Gastrocnemius medialis (tissue), 4 donors: ENCODE results near the gene PTBP2. TPM values are rescaled to one million over a fixed set of nuclear protein-coding genes. Genes with fewer than 3 reads are reported as not detected.

Source experiments
- ATAC-seq, 2 donors: fragments of 150-250 bp; one replicate each; pipeline ENCODE4 v1.9.1; 2016
- DNase-seq, 2 donors: peaks; one replicate each; pipeline ENCODE4 v3.0.0-alpha.2; 2019
- H3K27ac ChIP-seq, 4 donors: fragments of 200-600 bp; sonication (generic); 1 replicate in 1 of 4; 2 replicates in 3 of 4; pipeline ENCODE4 v1.5.1; 2016 to 2018; ENCODE audit warnings: mild to moderate bottlenecking in 2 of 4, moderate library complexity in 1 of 4
- H3K27me3 ChIP-seq, 3 donors: fragments of 200-600 bp; sonication (generic) in 2 of 3; 1 replicate in 1 of 3; 2 replicates in 2 of 3; pipeline versions ENCODE4 v1.5.1 to v1.6.0; 2016 to 2019; ENCODE audit warnings: mild to moderate bottlenecking in 1 of 3, moderate library complexity in 1 of 3
- H3K36me3 ChIP-seq, 2 donors: fragments of 200-600 bp; sonication (generic) in 1 of 2; one replicate each; pipeline ENCODE4 v1.5.1; 2017 to 2018
- H3K4me1 ChIP-seq, 2 donors: fragments of 200-600 bp; sonication (generic) in 1 of 2; one replicate each; pipeline ENCODE4 v1.5.1; 2016 to 2017; ENCODE audit warnings: mild to moderate bottlenecking in 2 of 2
- H3K4me3 ChIP-seq, 4 donors: fragments of 200-600 bp; sonication (generic) in 3 of 4; 1 replicate in 1 of 4; 2 replicates in 3 of 4; pipeline ENCODE4 v1.5.1; 2016 to 2019; ENCODE audit warnings: mild to moderate bottlenecking in 2 of 4
- H3K9me3 ChIP-seq, 3 donors: fragments of 200-600 bp; sonication (generic) in 2 of 3; 1 replicate in 1 of 3; 2 replicates in 2 of 3; pipeline ENCODE4 v1.5.1; 2016 to 2019
- CTCF ChIP-seq, 5 experiments: fragments of 450-650 bp in 3 of 5; fragments of 200-600 bp in 2 of 5; sonication (generic) in 2 of 5; IDR thresholded peaks in 4 of 5; conservative IDR thresholded peaks in 1 of 5; 1 replicate in 4 of 5; 2 replicates in 1 of 5; pipeline ENCODE4 v1.5.1; 2016 to 2019; ENCODE audit warnings: antibody characterized with exemption in 5 of 5, mild to moderate bottlenecking in 3 of 5, moderate library complexity in 3 of 5
- POLR2A ChIP-seq, 2 donors: fragments of 450-650 bp; IDR thresholded peaks; one replicate each; pipeline ENCODE4 v1.6.1; 2017; ENCODE audit warnings: antibody characterized with exemption in 2 of 2, mild to moderate bottlenecking in 2 of 2, moderate library complexity in 2 of 2
- in situ Hi-C, 4 donors: fragments of 200-750 bp; cut with MboI; loops; one replicate each; pipeline versions ENCODE4 v1.15.0 to v1.8.0; 2017; ENCODE audit warnings: low sequenced_read_pairs in 4 of 4
- intact Hi-C: fragments of 100-400 bp; cut with DNase I; formaldehyde crosslinking; loops from one replicate; pipeline ENCODE4 v1.15.1; 2023; ENCODE audit warnings: low total_unique reads
- total RNA-seq, 4 donors: library from RNA; depleted of rRNA; stranded (reverse); fragments of >200 nt; gene quantifications; one replicate each; pipeline versions ENCODE4 v1.1.0 to v1.2.3, GENCODE V29; 2016

PTBP2 gene
- total RNA-seq, 4 donors from 2014 or later, result 21.4 to 33.0 (median 26.5) TPM

GRCh38 chr1:96723936-96724335, 2.4 kb downstream of the PTBP2 start:
- intact Hi-C loops, result loop anchor here (5.0 kb wide), 1 partner anchor 127 kb away; no protein-coding TSS in a partner anchor
- peak overlapping the region in 2 of 4 donors; percentile 98 to 99 for H3K4me3 ChIP-seq
- peak overlapping the region in 1 of 4 donors; percentile 98 for H3K27ac ChIP-seq

GRCh38 chr1:96727860-96728259, 6.3 kb downstream of the PTBP2 start:
- Histone ChIP-seq H3K27ac (no peak overlapping the region), H3K4me1 (peaks cover 17 to 38% of the 10 kb centered on the region in 2 donors), H3K4me3 (no peak overlapping the region), H3K9me3 (no peaks in the 10 kb centered on the region), H3K36me3 (no peaks in the 10 kb centered on the region), H3K27me3 (no peaks in the 10 kb centered on the region)
- ATAC-seq, result no peak
- intact Hi-C loops, result no loop called here
- DNase-seq, result no peak
- TF ChIP-seq CTCF (IDR thresholded peaks at IDR 0.05 in 4 of 5, conservative IDR thresholded peaks at IDR 0.05 in 1 of 5), result no peak
- TF ChIP-seq POLR2A (IDR thresholded peaks at IDR 0.05), result no peak
- in situ Hi-C loops, result no loop called here

More at GRCh38 chr1:96723936-96724335, 2.4 kb downstream of the PTBP2 start:
- DNase-seq (no peak), ATAC-seq (no peak)
- TF ChIP-seq POLR2A (IDR thresholded peaks at IDR 0.05) (no peak), CTCF (IDR thresholded peaks at IDR 0.05 in 4 of 5, conservative IDR thresholded peaks at IDR 0.05 in 1 of 5) (no peak)
- Histone ChIP-seq H3K9me3 (no peaks in the 10 kb centered on the region), H3K27me3 (no peaks in the 10 kb centered on the region), H3K4me1 (peaks cover 20 to 26% of the 10 kb centered on the region in 2 donors), H3K36me3 (no peaks in the 10 kb centered on the region)
- in situ Hi-C loops, result no loop called here

GRCh38 chr1:96730574-96731298, 9.2 kb downstream of the PTBP2 start:
- ATAC-seq, result no peak
- Histone ChIP-seq H3K4me1 (peaks cover 12 to 26% of the 10 kb centered on the region in 2 donors), H3K4me3 (no peak overlapping the region), H3K9me3 (no peaks in the 10 kb centered on the region), H3K27me3 (no peaks in the 10 kb centered on the region), H3K27ac (peak overlapping the region in 1 of 4 donors; percentile 7), H3K36me3 (no peaks in the 10 kb centered on the region)
- in situ Hi-C loops (no loop called here), intact Hi-C loops (no loop called here)
- TF ChIP-seq POLR2A (IDR thresholded peaks at IDR 0.05), result no peak
- no peak for TF ChIP-seq CTCF (IDR thresholded peaks at IDR 0.05 in 4 of 5, conservative IDR thresholded peaks at IDR 0.05 in 1 of 5)
- no peak for DNase-seq

- H3K4me1 ChIP-seq, result peaks cover 11 to 12% of the 10 kb centered on the region in 2 donors
- no peak for ATAC-seq
- intact Hi-C loops, result no loop called here
These were observed 19.8 kb downstream of the PTBP2 start for GRCh38 chr1:96741335-96741734.

More at GRCh38 chr1:96741335-96741734, 19.8 kb downstream of the PTBP2 start:
- Histone ChIP-seq H3K4me3 (no peak overlapping the region), H3K9me3 (no peaks in the 10 kb centered on the region), H3K27me3 (no peaks in the 10 kb centered on the region), H3K36me3 (no peaks in the 10 kb centered on the region), H3K27ac (no peak overlapping the region)
- in situ Hi-C loops, result no loop called here
- no peak for TF ChIP-seq POLR2A (IDR thresholded peaks at IDR 0.05)
- no peak for TF ChIP-seq CTCF (IDR thresholded peaks at IDR 0.05 in 4 of 5, conservative IDR thresholded peaks at IDR 0.05 in 1 of 5)
- DNase-seq, result no peak
